Measurements from ENCODE around the gene SMYD5. TPM values are rescaled to one million over a fixed set of nuclear protein-coding genes. Genes with fewer than 3 reads are reported as not detected.
"Not testable (repeated sequence)": the region's sequence is repeated elsewhere in the genome, so short reads cannot be mapped to it uniquely, and the experiment has no call there.

Gene SMYD5
- 10 to 100 TPM; 12.3 to 27.1 (median 17.8) TPM for total RNA-seq
- 10 to 100 TPM; 14.6 to 22.7 (median 17.8) TPM for polyA plus RNA-seq
- long read RNA-seq, donor 1, partial matches to known transcripts = 0 of 2 reads
- long read RNA-seq, donor 1, other reads (novel, unspliced or antisense) = 0 of 2 reads
- long read RNA-seq, donor 2 = 0 reads

DNA sequence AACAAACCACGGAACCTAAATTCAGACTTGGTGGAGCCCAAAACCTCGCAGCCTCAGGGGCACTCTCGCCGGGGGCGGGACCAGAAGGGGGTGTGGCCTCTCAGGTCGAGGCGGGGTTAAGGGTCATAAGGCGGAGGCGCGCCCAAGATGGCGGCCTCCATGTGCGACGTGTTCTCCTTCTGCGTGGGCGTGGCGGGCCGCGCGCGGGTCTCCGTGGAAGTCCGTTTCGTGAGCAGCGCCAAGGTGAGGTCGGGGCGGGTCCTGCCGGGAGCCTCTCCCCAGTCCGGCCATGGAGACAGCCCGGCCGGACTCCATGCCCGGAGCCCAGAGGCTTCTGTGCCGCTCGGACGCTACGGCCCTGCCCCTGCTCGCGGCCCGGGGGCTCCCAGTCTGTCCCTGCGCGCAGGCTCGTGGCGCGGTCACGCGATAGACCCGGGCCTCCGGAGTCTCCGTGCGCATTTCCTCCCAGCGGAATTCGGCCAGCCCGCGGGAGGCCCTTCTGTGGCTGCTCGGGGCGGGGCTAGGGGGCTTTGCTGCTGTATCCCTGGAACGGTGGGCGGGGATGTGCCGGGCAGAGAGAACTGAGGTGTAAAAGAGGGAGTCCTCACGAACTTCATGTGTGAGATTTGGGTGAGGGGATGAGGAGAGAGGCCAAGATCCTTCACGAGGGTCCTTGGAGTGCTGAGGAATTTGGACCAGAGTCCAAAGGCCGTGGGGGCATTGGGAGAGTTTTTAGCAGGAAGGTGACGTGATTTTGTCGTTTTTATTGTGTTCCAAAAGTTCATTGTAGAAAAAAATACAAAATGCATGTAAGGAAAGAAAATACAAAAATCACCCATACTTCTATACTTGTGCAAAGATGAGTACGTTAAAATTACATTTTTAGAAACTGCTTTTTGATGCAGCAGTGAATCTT is at the start of gene SMYD5:
Gene SMYD5, plus strand, starts transcription at position 126 of the 916 bp plus-strand sequence. Its CDS starts 22 bp downstream, at position 148.
- 0 to 1% (median 0%) methylated on average over 48 to 64 of the region's 64 CpGs for WGBS, 5 donors
- peak; percentile 95 for DNase-seq
- Histone ChIP-seq H3K27me3 (replicated peaks in 1 of 7) (no peaks in the 10 kb centered on the region), H3K27ac (peak within 1 kb of the TSS; percentile 67 to 89 (median 82)), H3K36me3 (peaks cover 0 to 13% (median 5%) of the 10 kb centered on the region in 6 donors), H3K4me1 (peaks cover 20 to 39% (median 33%) of the 10 kb centered on the region in 6 donors), H3K9me3 (no peaks in the 10 kb centered on the region), H3K4me3 (peak within 1 kb of the TSS; percentile 90 to 100 (median 100))
- TF ChIP-seq POLR2AphosphoS5 (IDR thresholded peaks at IDR 0.05) = peak; percentile 90 to 94 (median 92)
- TF ChIP-seq POLR2A (IDR thresholded peaks at IDR 0.05) = peak in 1 of 3 donors; percentile 19
- TF ChIP-seq, protein P1, sequence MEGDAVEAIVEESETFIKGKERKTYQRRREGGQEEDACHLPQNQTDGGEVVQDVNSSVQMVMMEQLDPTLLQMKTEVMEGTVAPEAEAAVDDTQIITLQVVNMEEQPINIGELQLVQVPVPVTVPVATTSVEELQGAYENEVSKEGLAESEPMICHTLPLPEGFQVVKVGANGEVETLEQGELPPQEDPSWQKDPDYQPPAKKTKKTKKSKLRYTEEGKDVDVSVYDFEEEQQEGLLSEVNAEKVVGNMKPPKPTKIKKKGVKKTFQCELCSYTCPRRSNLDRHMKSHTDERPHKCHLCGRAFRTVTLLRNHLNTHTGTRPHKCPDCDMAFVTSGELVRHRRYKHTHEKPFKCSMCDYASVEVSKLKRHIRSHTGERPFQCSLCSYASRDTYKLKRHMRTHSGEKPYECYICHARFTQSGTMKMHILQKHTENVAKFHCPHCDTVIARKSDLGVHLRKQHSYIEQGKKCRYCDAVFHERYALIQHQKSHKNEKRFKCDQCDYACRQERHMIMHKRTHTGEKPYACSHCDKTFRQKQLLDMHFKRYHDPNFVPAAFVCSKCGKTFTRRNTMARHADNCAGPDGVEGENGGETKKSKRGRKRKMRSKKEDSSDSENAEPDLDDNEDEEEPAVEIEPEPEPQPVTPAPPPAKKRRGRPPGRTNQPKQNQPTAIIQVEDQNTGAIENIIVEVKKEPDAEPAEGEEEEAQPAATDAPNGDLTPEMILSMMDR (IDR thresholded peaks at IDR 0.05 in 8 of 11, conservative IDR thresholded peaks at IDR 0.05 in 3 of 11) = no peak
- intact Hi-C loops (cut with DNase I; ENCODE audit: low total_unique reads) = no loop called here

DNA sequence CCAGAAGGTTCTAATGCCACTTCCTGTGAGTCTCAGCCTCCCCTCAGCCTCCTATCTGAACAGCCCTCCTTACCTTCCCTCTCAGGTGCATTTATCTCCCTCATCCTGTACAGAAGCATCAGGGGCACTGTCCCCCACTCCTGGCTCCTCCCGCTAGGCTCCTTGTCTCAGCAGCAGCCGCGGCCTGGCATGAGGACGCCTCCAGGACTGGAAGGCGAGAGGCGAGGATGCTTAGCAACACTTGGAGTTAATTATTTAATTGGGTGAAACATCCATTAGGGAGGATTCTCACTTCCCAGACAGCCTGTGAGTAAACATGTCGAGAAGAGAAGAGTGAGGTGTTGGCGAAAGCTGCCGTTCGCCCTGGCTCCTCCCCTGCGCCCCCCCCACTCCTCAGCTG is 48.1 kb upstream of the SMYD5 start:
- intact Hi-C loops (cut with DNase I; ENCODE audit: low total_unique reads); H3K4me3 ChIP-seq; H3K9me3 ChIP-seq; H3K27ac ChIP-seq; H3K36me3 ChIP-seq; H3K4me1 ChIP-seq; DNase-seq: not testable (repeated sequence)
- peaks cover 0 to 13% (median 0%) of the 10 kb centered on the region in 7 donors for H3K27me3 ChIP-seq (replicated peaks in 1 of 7)
- 71 to 96% (median 87%) methylated on average over 5 to 11 of the region's 11 CpGs for WGBS, 5 donors

DNA sequence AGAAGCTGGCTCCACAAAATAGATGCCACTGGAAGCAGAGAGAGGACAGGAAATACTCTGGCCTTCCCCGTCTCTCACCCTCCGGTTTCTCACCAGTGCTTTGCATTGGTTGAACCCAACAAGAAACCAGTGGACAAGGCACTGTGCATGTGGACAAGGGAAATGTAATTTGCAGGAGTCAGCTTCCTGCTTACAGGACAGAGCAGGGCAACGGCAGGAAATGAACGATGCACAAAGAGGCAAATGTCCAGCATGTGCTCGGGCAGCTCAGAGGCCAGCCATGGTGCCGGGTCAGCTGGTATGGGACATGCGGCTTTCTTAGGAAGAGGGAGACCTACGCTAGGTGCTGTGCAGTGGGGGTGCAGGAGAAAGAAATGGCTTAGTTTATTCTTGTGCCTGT is 47.2 kb upstream of the SMYD5 start:
- H3K4me1 ChIP-seq; H3K36me3 ChIP-seq; H3K27ac ChIP-seq; H3K9me3 ChIP-seq; DNase-seq; H3K4me3 ChIP-seq; intact Hi-C loops (cut with DNase I; ENCODE audit: low total_unique reads): not testable (repeated sequence)
- H3K27me3 ChIP-seq (replicated peaks in 1 of 7) = peaks cover 0 to 13% (median 0%) of the 10 kb centered on the region in 7 donors
- 63 to 86% (median 72%) methylated on average over 1 to 4 of the region's 8 CpGs for WGBS, 5 donors

DNA sequence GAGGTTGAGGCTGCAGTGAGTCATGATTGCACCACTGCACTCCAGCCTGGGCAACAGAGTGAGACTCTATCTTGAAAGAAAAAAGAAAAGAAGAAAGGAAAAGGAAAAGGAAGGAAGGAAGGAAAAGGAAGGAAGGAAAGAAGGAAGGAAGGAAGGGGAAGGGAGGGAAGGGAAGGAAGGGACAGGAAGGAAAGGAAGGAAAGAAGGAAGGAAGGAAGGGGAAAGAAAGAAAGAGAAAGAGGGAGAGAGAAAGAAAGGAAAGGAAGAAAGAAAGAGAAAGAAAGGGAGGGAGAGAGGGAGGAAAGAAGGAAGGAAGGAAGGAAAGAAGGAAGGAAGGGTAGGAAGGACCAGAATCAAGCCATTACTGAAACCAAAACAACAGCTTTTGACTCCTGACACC is 45.7 kb upstream of the SMYD5 start:
- H3K9me3 ChIP-seq; H3K4me3 ChIP-seq; H3K36me3 ChIP-seq; intact Hi-C loops (cut with DNase I; ENCODE audit: low total_unique reads); H3K27ac ChIP-seq; DNase-seq; H3K4me1 ChIP-seq: not testable (repeated sequence)
- H3K27me3 ChIP-seq (replicated peaks in 1 of 7) = peaks cover 0 to 18% (median 0%) of the 10 kb centered on the region in 7 donors

DNA sequence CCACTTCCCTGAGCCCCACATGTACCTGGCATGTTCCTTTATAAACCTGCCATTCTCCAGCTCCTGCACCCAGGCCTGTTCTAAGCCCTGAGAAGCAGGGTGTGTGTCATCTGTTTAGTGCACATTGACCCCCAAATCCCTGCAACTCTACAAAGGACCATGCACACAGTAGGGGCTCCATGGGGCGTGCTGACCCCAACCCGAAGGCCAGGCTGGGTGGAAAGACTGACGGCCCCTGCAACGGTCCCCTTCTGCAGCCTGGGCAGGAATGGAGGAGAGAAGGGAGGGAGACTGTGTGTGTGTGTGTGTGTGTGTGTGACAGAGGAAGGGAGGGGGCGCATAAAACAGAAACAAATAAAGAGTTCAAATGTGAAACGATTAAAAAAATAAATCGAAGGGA is 43.7 kb upstream of the SMYD5 start:
- H3K9me3 ChIP-seq; H3K4me3 ChIP-seq; H3K4me1 ChIP-seq; intact Hi-C loops (cut with DNase I; ENCODE audit: low total_unique reads); DNase-seq; H3K27ac ChIP-seq; H3K36me3 ChIP-seq: not testable (repeated sequence)
- 62 to 94% (median 86%) methylated on average over 4 to 7 of the region's 7 CpGs for WGBS, 5 donors
- peaks cover 0 to 30% (median 8%) of the 10 kb centered on the region in 7 donors for H3K27me3 ChIP-seq (replicated peaks in 1 of 7)

DNA sequence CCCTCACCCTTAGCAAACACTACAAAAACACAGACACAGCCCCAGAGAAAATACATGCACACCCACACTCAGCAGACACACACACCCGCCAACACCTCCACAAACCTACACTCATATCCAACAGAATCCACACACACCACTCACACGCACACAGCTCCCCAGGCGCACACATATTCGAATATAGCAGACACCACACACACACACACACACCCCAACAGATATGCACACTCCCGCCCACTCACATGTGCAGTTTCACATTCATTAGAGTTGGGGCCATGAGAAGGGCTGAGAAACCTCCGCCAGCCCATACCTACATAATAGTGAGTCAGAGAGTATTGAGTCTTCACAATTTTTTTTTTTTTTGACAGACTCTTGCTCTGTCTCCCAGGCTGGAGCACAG is 41.1 kb upstream of the SMYD5 start:
- H3K27me3 ChIP-seq (replicated peaks in 1 of 7) = peaks cover 0 to 53% (median 24%) of the 10 kb centered on the region in 7 donors
- intact Hi-C loops (cut with DNase I; ENCODE audit: low total_unique reads) = no loop called here
- 72 to 83% (median 81%) methylated on average over 6 of the region's 6 CpGs for WGBS, 5 donors
- H3K36me3 ChIP-seq = no peaks in the 10 kb centered on the region
- no peak overlapping the region for H3K4me3 ChIP-seq
- no peak overlapping the region for H3K27ac ChIP-seq
- TF ChIP-seq, protein P1 (IDR thresholded peaks at IDR 0.05 in 8 of 11, conservative IDR thresholded peaks at IDR 0.05 in 3 of 11) = no peak
- TF ChIP-seq POLR2A (IDR thresholded peaks at IDR 0.05) = no peak
- no peak for TF ChIP-seq POLR2AphosphoS5 (IDR thresholded peaks at IDR 0.05)
- H3K9me3 ChIP-seq = no peaks in the 10 kb centered on the region
- DNase-seq = no peak
- peaks cover 18 to 32% (median 28%) of the 10 kb centered on the region in 6 donors for H3K4me1 ChIP-seq
